Esophagus mucosa (tissue), 1 donor: ENCODE data around the gene ACBD6. TPM values are rescaled to one million over a fixed set of nuclear protein-coding genes. Genes with fewer than 3 reads are reported as not detected.

Source experiments
- ATAC-seq: fragments of 200-7000 bp; cut with Tn5 transposase; one replicate; pipeline ENCODE4 v1.9.1; 2020
- total RNA-seq: library from RNA; stranded (reverse); gene quantifications from one replicate; pipeline ENCODE4 v1.2.4, GENCODE V29; 2023
- donor health status: DM: yes; HTN: yes; CAD: no.

ACBD6 gene
- total RNA-seq, 1 donor from 2014 or later: 24.2 TPM

DNA sequence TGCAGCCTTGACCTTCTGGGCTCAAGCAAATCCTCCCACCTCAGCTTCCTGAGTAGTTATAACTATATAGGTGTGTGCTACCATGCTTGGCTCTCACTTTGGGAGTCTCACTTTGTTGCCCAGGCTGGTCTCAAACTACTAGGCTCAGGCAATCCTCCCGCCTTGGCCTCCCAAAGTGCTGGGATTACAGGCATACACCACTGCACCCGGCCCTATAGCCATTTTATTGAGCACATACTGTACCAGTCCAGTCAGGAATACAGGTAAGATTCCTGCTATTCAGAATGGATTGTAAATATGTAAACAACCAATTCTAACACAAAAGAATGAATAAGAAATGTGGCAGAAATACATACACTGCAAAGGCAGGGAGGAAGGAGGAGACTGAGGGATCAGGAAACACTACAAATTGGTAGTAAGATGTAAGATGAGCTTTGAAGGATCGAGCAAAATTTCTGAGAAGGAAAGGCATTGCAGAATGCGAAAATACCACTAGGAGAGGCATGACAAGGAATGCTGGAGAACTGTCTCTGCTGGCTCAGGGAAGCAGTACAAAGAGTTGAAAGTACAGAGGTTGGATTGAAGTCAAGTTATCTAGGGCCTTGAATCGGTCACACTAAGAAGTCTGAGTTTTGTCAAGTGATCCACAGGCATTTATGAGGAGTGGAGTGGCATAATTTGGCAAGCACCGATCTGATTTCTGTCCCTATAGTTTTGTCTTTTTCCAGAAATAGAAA, 211.9 kb downstream of the ACBD6 start:
- ATAC-seq: no peak

DNA sequence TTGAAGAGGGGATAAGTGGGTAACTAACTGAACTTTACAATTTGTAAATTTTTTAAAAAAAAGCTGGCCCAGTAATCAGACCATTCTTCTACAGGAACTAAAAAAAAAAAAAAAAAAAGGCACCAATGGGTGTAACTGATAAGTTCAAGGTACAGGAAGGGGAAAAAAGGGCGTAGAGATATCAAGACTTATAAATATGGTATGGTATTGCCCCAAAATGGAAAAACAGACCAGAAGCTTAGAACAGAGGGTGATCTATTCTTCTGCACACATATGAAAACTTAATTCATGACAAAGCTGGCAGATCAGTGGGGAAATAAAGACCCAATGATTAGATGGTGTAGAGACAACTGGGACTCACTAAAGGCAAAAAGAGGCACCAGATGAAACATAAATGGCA, 213.4 kb downstream of the ACBD6 start:
- no peak for ATAC-seq

DNA sequence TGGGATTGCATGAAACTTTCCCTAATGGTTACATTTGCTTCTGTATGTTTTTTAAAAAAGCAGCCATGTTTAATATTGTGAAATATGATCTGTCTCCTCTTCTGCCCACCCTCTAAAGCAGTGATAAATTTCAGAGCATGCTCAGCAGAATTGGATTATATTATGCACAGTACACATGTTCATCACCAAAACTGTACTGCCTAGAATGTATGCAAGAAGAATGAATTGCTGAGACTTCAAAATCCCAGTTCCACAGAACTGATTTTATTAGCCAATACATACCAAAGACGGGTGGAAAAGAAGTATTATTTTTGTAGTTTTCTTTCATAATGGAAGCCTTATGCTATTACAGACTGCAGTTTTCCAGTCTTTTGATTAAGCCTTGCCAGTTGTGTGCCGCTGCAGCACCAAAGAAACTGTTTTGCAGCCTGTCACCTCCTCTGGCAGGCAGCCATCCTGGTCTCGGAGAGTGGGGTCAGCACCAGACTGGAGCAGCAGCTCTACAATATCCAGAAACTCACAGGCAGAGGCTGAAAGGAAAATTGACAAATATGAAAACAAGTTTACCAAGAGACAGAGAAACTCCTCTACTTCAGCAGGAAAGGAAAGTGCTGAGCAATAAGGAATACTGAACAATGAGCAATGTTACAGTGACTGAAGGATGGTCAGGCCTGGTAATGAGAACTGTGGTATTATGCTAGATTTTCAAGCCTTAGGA, 214.2 kb downstream of the ACBD6 start:
- no peak for ATAC-seq

DNA sequence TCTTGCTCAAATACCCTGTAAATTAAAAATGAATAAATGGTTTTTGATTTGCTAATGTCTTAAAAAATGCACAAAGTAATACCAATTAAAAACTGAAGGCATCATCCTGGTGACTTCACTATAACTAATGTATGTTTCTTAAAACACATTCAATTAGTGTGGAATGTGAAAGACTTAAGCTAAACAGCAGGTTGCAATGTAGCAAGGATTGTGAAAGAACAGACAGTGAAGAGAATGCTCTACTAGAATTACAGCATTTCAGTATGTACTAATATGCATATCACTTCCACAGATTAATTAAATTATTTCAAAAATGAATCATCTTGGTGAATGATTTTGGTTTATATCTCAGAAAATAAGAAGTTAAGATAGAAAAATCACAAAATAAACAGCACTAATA, 216.0 kb downstream of the ACBD6 start:
- no peak for ATAC-seq

DNA sequence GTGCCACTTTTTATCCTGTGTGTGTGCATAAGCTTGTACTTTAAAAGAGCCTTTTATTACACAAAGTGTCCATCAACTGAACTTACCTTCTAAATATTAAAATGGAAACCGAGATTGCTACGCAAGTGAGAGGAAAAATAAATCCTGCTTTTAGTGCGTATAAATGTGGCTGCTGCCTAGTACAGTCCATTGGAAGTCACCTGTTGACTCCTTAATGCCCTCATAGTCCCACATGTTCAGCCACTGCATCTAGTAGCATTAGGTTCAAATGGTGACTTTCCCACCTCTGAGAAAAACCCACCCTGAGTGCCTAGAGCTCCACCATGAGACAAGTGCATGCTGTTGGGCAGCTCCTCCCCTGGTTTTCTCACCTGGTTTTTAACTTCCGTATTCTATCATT, 219.3 kb downstream of the ACBD6 start:
- ATAC-seq: no peak

DNA sequence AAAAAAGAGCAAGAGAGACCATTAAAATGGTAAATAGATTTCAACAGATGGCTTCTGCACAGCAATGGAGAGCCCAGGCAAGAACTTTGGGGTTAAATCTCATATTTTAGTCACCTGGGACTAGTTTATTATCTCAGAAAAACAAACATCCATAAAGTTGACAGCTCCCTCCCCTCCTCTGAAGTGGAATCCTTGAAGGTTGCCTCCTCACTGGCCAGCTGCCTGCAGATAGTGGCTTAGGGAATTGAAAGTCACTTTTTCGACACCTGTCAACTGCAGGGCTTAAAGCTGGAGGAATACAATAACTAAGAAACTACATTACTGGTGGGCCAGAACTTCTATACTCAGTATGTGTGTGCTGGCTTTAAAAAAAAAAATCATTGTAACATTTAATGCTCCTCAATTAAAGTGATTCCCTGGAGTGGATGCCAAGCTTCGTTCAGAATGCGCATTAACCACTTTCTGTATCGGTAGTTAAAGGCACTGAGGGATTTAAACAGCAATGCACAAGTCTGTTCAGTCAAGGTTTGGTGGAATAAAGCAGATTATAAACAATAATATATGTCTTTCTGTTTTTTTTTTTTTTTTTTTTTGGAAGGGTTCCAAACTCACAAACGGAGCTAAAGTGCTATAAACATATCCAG, 219.9 kb downstream of the ACBD6 start:
- ATAC-seq: no peak

DNA sequence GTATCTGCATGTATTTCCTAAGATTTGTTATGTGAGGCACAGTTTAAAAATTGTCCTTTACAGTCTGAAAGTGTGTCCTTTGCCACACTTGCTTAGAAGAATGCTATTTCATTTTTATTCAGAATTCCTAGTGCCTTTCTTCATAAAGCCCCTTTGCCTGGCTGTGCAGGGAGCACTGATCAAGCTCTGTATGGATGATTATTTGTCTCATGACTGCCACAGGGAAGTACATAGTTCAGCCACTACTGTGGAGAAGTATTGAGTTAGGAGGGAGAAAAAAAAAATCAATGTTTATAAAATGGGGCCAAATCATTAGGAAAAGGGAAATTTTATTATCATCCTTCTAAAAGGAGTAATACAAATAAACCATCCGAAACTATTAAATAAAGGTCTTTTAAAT, 220.9 kb downstream of the ACBD6 start:
- no peak for ATAC-seq

DNA sequence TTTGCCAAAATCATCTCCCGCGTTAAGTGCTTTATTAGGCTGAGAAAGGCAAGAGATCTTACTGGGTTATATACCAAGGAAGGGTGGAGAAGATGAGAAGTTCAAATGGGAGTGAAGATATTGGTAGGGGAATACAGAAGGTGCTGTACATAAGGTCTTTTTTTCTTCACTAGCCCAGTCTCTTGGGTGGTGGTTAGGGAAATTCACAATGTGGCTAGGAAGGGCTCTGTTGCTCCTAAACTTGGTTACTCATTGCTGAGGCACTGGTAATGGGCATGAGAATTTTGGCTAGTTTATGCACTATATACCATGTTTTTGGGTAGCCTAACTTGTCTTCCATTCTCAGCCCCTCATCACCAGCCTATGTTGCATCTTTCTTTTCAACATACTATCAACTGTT, 221.8 kb downstream of the ACBD6 start:
- ATAC-seq: no peak

DNA sequence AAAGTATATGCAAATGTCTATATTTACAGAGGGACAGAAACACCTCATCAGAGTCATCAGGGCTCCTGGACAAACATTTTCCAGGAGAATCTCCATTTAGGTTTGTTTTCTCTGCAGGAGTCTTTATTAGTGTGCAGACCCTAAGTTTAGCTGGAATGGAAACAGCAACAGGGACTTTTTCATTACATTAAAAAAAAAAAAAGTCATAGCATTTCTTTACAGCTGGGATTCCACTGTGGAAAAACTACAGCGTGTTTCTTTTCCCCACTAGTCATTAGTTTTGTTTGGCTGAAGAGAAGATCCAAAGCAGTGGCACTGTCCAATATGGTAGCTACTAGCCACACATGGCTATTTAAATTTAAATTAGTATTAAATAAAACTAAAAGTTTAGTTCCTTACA, 222.7 kb downstream of the ACBD6 start:
- no peak for ATAC-seq

DNA sequence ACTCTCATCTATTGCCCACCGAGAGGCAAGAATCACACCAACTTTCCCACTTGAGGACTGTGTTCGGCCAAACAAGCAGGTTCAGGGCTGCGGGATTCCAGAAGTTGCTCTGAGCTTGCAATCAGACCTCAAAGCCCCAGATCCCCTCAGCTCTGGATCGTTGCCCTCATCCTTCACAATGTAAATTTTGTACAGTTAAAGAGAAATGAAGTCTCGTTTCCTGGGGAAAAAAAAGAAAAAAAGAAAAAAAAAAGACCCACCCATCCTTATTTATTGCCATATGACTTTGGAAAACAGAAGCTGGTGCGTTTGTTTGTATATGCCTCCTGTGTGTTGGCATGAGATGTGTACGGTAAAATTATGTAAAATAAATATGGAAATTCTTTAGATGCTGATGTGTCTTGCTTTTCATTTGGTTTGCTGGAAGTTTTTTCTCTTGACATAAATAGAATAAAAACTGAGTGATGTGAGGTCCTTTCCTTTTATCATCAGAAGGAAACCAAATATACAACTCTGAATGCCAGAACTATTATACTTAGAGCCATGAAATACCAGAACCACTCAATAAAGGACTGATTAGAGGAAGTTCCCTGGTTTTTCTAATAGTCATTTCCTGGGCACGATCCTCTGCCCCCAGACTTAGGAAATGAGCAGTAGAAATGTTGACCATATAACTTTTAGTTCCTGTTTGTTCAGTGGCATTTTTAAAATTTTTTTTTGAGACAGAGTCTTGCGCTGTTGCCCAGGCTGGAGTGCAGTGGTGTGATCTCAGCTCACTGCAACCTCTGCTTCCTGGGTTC, 223.6 kb downstream of the ACBD6 start:
- ATAC-seq: no peak

DNA sequence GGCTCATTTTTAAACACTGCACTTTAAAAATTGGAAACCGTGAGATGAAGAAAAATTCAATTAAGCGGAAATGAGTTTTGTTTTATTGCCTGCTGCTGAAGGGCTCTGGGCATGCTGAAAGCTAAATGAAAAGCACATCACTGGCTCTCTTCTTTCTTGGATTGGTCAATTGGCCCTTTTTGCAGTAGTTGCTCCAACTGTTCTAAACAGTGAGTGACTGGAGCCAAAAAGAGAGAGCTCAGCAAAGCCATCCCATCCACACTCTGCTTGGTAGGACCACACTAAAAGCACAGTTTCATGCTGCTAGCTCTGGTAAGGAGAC, 224.2 kb downstream of the ACBD6 start:
- no peak for ATAC-seq

DNA sequence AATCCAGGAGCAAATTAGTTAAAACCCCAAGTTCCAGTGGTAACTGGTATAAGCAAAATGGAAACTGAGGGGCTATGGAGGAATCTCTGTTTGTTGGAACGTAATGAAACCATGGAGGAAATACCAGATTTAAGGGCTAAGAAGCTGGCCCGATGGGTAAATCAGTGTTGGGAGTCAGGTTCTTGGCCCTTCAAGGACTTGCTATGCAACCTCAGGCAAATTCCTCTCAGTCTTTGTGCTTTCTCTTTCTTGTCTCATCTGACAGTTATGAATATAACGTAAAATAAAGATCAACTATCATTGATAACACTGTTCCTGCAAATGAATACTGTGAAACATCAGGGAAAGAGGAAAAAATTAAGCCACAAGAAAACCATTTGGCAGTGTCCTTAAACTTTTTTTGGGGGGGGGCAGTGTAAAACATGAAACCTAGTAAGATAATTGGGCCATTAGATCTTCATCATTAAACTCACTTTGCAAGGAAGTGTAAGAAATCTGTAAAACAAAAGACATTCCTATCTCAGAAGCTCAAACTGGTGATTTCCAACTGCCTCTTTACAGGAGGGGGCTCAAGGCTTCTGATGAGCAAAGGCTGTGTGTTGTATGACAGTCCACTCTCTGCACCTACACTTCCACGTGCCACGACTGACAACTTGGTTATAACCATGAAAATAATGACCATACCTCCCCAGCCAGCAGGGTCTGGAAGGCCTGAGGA, 224.7 kb downstream of the ACBD6 start:
- no peak for ATAC-seq

DNA sequence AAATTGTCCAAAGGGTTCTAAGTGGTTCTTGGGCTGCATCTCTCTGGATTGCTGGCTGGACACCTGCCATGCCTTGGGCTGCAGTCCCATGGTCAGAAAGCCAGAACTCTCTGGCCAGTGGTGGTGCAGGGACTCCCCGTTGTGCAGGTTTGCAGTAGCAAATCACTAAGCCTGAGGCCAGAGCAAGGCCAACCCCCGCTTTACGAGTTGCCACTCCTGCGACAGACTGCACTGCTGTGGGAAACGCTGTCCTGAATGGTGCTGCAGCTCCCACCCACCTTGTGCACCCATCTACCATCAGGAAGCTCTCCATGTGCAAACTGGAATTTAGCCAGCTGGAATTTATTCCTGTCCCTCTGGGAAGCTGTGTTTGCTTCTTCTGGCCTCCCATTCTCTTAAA, 226.7 kb downstream of the ACBD6 start:
- ATAC-seq: no peak

DNA sequence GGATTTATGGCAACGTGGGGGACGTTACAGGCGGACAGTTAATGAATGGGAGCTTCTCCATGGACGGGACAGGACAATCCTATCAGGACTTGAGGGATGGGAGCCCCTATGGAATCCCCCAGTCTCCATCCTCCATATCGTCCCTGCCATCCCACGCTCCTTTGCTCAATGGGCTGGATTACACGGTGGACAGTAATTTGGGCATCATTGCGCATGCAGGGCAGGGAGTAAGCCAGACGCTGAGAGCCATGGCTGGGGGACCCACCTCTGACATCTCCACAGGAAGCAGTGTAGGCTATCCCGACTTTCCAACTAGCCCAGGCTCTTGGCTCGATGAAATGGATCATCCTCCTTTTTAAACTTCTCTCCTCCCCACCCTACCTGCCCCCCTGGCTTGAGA, 228.2 kb downstream of the ACBD6 start:
- ATAC-seq: no peak

DNA sequence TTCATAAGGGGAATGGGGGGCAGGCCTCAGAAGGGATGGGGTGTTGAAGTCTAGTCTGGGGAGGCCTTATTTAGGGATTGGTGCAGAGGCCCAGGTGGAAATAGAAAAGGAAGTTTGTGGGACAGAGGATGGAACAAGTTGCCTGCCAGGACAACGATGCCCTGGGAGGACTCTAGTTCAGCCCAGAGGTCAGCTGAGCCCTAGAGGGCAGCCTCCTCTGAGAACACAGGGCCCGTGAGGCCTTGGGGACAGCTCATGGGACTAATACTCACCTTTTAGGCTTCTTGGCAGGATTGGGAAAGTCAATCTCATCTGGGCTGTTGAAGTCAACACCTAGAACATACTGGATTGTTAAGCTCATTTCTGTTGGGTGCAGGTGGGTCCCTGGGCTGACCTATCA, 229.3 kb downstream of the ACBD6 start:
- ATAC-seq: no peak

DNA sequence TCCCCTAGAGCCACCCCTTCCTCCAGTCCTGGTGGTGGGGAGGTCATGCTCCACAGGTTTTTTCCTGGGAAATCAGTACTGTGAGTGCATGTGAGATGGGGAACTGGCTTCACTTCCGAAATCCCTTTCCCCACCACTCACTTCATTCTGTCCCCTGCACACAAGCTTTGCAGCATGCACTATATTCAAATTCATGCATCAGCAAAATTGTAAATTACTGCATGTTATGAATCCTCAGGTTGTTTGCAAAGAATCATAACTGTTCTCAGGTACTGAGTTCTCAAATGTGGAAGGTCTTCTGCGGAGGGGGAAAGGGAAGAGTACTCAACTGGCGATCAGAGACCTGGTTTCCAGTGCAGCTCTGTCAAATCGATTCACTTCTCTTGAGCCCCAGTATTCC, 230.0 kb downstream of the ACBD6 start:
- no peak for ATAC-seq

DNA sequence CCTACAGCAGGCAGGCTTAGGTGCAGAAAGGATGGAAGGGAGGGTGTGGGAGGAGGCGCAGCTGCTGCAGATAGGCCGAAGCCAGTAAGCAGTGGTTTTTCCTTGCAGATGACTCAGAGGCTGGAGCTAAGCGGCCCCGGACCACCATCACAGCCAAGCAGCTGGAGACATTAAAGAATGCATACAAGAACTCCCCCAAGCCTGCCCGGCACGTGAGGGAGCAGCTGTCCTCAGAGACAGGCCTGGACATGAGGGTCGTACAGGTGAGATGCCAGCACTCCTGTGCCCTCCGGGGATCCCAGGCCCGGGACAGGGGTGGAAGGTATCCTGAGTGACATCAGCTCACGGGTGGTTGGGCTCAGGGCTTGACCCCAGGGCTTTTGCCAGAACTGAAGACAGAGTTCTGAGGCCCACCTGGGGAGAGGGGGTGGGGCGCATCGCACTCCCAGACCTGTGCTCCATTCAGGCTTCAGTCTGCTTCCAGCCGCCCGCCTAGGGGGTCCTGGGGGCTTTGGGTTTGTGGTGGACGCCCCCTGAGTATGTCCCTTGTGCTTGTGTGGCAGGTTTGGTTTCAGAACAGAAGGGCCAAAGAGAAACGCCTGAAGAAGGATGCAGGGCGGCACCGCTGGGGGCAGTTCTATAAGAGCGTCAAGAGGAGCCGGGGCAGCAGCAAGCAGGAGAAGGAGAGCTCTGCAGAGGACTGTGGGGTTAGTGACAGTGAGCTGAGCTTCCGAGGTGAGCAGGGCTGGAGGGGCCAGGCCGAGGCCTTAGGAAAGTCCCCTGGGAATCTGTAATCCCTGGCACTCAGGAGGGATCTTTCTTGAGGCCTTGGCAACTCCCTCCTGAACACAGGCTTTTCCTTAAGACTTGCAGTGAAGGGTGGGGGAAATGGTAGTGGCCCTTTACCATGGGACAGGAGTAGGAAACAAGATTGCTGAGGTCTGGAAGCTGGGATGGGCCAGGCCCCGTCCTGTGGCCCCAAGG, 230.8 kb downstream of the ACBD6 start:
- no peak for ATAC-seq

DNA sequence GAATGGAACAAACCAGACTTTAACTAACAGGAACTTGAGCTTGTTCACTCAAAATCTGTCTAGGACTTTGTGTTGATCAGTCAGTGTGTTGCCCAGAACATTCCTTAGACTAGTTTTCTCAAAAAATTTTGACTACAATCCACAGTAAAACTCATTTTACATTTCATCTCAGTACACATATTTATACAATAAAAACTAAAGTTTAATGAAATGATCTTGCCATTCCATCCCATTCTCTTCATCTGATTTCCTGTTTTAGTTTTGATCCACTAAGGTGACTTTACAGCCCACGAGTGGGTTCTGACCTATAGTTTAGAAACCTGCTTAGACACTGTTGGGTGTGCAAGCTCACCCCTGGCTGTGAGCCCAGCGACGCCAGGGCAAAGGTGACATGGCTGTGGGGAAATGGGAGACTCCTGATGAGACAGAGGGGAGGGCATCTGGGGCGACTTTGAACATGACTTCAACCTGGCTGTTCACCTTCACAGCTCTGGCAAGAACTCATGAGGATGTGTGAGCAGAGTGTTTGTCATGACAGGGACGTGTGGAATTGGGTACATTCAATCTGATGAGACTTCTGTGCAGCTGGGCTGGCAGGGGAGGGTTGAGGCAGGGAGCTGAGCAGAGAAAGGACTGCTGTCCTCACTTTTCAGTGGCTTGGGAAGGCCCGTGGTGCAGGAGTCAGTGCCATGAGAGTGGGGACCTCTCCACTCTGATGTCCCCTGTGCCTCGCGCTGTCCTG, 231.7 kb downstream of the ACBD6 start:
- no peak for ATAC-seq

DNA sequence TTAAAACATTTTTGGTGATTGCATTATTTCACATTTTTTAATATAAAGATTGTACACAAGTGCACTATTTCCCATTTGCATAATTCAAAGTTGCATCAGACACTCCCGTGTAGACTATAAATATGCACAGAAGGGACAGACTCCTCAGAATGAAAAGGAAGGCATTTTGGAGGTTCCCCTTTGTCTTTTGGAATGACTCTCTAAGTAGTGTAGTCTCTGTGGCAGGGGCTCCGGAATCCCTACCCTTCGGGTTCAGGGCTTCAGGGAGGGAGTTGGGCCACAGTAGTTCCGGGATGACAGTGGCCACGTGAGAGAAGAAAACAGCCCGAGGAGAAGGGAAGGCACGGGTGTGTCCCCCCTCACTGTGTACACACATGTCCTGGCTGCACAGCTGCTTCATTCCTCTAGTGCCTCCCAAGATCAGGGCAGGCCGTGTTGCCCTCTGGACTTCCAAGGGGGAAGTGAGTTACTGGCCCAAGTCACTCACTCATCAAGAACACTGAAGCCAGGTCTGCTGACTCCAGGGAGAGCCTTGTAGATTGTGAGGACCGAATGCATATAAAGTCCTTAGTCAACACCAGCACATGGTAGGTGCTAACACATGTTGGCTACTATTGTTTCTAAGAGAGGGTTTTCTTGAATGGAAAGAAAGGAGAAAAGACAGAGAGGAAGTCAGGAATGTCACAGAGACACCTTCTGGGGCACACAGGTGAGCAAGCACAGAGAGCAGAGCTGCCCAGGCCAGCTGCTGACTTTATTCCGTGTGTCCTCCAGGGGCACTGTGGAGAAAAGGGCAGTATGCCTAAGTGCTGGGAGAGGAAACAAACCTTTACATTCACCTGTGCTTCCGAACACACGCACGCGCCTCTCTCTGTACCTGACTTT, 232.5 kb downstream of the ACBD6 start:
- no peak for ATAC-seq
